ENCODE data around the gene TRIO.

DNA sequence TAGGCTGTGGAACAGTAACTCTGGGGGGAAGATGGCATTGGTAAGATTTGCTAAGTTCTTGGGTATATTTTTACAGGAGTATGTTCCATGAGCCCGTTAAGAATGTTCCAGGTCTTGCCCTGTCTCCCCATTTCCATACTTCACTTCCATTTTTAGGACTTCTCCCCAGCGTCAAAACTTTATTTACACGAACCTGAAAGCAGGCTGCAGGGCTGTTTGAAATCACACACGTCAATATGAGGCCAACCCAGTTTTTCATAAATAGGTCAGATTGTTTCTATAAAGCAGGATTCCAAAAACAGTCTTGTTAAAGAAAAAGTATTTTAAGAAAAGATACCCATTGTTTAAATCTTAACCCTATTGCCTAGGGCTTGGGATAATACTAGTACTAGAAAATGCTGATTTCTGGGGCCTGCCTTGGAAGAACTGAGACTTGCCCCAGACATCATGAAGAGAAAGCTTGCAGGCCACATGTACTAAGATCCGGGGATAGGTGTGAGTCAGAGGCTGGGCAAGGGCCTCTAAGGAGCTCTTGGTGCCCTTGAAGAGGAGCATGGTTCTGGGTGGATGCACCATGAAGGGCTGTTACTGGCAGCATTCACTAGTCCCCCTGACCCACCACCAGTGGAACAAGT is 24.2 kb downstream of the TRIO start:
- TF ChIP-seq EZH2 (IDR thresholded peaks at IDR 0.05): no peak
- no peak for TF ChIP-seq FOXP2 (optimal IDR thresholded peaks at IDR 0.05; ENCODE audit: control extremely low read depth, extremely low read length, insufficient read depth)
- no peak for TF ChIP-seq POLR2AphosphoS5 (IDR thresholded peaks at IDR 0.05; ENCODE audit: borderline replicate concordance, low read depth, low read length)
